ENCODE results near the gene RND1.
A peak's percentile ranks its signal among the peaks of the same experiment; 100 is the strongest.

RND1 gene

DNA sequence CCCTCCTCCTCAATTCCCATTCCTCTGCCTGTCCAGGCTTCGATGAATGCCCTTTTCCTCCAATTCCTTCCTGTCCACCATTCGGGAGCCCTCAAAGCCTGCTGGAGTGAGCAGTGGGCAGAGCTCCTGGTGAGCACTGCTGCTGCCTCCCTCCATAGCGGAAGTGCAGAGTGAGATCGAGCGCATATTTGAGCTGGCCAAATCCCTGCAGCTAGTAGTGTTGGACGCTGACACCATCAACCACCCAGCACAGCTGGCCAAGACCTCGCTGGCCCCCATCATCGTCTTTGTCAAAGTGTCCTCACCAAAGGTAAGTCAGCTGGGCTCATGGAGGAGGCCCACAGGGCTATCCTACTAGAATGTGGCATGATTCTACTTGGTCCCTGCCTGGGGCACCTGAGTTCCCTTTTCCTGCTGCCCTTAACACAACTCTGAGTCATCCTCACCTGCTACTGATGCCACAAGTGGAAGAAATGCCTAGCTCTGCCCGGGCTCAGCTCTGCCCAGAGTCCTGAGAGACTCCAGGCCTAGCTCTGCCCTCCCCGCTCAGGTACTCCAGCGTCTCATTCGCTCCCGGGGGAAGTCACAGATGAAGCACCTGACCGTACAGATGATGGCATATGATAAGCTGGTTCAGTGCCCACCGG lies 39.3 kb downstream of the RND1 start:
- no peak for DNase-seq

GRCh38 chr12:48824905-48825304 lies 40.8 kb downstream of the RND1 start:
- no peak for DNase-seq

DNA sequence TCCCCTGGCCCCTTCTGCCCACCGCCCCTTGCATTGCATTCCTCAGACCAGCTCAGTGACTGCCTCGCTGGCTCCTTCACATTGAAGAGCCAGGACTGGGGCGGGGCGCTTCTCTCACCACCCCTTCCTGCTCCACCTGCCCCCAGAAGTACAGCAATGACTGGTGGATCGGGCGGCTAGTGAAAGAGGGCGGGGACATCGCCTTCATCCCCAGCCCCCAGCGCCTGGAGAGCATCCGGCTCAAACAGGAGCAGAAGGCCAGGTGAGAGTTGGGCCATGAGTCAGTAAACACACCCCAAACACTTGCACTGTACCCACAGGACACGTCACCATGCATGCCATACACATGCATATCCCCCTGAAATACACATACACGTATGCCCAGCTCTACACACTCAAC lies 41.6 kb downstream of the RND1 start:
- DNase-seq: no peak

- DNase-seq: no peak
Measured at GRCh38 chr12:48823281-48823680, 42.4 kb downstream of the RND1 start.

- DNase-seq: no peak
Measured at GRCh38 chr12:48822711-48823110, 43.0 kb downstream of the RND1 start.

DNA sequence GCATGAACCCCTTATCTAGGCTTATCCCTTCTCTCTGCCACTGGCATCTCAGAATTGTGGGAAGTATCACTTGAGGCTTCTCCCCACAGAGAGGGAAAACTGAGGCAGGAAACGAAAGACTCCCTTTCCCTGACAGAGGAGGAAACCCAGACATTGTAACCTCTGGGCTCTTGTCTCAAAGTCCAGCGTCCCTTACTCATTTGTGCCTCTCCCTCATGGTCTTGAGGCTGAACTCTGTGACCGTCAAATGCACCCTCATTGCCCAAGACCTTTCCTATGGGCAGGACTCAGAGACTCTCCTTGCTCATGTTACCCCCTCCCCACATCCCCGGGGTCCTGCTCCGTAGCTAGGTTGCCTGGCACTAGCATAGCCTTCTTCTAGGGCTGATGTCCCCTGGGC lies 43.5 kb downstream of the RND1 start:
- no peak for DNase-seq

- no peak for DNase-seq
Measured at GRCh38 chr12:48819986-48820725, 45.5 kb downstream of the RND1 start.

DNA sequence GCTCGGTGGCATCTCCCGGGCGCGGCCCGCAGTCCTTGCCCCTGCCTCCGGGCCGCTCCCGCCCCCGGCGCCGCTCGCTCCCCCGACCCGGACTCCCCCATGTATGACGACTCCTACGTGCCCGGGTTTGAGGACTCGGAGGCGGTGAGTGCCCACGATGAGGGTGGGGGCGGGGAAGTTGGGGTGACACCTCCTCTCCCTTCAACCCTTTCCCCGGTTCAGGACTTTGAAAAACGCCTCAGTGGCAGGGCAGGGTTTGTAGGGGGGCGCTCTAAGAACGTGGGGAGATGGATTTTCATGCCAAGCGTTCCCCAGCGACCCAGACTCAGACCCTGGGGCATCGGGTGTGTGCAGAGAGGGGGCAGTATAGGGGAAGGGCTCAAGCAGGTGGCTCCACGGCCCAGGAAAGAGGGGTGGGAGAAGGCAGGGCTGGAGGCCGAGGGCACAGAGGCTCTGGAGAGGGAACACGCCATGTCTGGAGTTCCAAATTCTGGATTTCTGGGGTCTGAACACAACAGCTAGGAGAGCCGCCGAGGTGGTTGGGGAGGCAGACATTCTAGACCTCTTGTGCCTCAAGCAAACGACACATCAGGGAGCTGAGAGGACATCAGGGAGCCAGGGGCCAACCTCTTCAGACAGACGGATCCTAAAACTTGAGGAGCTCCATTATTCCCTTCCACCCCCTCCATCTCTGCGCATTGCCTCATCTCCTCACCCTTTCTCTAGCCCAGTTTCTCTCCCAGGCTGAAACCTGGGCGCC lies 46.7 kb downstream of the RND1 start:
- no peak for DNase-seq

GRCh38 chr12:48817873-48818830 lies 47.5 kb downstream of the RND1 start, which contains the start of gene CACNB3:
TSS of gene CACNB3 (plus strand) at chr12:48818496. CDS start at chr12:48818930, 434 bp downstream.
- DNase-seq: peak; percentile 90

DNA sequence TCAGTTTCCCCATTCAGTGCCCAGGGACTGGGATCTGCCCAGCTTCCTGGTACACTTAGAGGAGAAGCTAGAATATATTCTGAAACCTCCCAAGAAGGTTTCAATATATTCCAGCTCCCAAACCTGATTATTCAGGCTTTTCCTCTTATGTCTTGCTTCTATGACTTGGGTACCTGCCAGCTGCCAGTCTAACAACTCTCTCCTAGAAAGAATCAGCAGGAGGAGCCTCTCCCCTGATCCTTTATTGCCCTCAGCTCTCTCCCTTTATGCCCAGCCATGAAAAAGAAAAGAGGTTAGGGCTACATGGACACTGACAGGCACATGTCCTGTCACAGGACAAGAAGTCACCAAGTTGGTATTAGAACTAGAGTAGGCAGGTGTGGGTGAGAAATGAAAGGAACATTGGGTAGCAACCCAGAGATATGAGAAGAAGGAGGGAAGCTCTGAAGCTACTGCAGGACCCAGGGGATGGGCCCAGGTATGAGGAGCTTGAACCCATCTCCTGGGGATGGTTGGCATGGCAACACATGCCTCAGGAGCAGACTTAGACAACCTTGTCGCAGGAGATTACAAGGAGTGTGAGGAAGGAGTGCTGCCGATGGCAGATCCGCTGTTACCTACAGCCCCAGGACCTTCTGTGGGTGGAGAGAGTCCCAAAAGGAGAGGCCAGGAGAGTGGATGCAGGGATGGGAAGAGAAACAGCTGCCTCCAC lies 49.4 kb downstream of the RND1 start:
- DNase-seq: no peak

DNA sequence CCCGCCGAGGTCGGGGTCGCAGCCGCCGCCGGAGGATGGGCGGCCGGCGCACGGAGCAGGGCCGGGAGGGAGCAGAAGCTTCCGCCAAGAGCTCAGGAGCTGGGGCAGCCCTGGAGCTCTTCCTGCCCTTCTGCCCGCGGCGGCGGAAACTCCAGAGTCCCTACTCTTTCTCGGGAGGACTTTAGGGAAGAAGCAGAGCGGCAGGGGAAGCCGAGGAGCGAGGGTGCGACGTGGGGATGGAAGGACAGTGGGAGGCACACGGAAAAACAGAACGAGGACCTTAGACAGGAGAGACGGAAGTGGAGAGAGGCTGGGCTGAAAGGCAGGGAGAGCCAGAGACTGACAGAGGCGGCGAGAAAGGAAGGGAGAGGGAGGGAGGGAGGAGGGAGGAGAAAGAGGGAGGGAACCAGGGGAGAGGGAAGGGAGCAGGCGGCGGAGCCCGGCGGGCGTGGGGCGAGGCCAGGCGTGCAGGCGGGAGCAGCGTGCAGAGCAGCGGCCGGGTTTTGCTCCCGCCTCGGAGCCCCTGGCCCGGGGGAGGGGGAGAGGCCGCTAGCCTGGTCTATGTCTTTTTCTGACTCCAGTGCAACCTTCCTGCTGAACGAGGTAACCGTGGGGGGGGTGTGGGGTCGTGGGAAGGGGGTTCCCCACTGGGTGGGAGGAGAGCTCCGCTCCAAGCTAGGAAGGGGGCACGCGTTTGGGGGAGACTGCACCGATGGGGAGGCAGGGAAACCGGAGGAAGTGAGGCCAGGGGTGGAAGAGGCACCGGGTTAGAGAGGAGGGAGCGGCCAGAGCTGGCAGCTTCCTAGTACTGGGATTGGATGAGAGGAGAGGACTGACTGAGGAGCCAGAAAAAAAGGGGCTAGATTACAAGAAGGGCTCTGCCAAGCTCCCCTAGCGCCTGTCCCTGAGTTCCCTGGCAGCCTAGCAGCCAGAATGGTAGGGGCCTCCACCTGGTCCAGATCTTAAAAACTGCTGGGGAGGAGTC lies 50.3 kb downstream of the RND1 start:
- peak; percentile 74 for DNase-seq

GRCh38 chr12:48814262-48815125 lies 51.2 kb downstream of the RND1 start:
- DNase-seq: peak; percentile 34

DNA sequence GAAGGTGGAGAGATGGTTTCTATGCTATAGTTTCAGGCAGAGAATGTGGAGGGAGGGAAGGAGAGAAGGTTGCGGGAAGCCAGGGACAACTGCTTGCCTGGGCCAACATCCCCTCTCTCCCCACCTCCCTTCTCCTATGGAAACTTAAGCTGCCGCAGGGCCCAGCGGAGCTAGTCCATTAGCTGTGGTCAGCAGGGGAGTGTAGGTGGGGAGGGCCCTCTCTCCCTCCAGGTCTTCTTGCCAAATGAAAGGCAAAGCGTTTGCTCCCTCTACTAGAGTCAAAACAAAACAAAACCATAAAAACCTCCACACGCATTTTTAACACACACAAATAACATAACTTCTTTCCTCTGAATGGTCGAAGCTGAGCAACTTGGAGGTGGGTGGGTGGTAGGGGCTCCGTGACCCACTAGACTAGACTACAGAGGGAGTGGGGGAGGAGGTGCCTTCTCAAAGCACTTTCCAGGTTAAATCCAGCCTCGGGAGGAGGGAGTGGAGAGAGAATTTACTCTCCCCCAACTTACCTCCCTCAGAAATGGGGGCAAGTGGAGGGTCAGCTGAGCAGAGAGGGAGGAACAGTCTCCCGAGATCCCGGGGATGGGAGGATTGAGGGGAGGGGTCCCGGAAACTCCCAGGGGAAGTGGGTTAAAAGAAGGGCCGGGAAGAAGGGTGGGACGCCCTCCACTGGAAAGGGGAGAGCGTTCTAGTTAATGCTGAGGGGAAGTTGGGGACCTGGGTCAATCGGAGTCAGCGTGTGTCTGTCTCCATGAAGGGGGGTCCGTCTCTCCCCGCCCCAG lies 52.0 kb downstream of the RND1 start:
- no peak for DNase-seq

DNA sequence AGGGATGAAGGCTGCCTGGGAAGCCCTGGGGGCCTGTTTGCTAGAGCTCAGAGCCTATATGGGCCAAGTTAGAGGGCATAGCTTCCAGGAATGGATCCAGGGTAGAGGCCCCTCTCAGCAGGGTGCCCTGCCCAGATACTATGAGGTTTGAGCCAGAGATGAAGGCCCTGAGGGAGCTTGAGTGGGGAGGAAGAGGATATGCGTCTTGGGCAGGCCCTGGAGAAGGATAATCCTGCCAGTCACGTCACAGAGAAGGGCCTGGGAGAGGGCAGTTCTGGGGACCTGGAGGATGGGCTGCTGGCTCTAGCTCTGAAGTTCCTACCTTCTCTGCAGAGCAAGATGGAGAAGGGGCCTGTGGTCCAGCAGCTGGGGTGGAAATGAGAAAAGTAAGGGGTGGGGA lies 53.3 kb downstream of the RND1 start:
- DNase-seq: no peak

DNA sequence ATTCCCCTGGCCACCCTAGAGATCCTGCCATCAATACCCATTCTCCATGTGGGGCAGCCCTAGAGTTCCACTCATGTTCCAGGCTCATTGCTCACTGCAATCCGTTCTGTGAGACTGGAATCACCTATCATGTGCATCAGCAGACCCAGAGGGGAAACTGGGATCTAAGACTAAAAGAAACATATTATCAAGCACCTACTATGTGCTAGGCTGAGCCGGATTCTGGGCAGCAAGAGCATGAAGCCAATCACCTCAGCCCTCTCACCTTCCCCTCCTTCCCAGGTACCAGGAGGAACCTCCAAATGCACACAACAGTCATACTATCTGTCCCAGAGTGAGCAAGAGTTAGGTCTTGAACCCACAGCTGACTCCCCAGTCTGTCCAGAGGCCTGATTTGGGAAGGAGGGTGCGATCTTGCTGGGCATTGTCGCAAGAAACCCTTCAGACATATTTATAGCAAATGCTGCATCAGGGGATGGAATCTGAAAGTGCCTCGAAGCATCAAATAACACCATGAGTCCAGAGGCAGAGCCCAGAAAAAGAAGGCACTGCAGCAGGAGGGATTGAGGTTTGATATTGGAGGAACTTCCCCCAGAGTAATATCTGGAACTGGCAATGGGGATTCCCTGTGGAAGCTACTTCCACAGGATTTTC lies 54.1 kb downstream of the RND1 start:
- no peak for DNase-seq

- DNase-seq: no peak
Measured at GRCh38 chr12:48810903-48811431, 54.7 kb downstream of the RND1 start.

DNA sequence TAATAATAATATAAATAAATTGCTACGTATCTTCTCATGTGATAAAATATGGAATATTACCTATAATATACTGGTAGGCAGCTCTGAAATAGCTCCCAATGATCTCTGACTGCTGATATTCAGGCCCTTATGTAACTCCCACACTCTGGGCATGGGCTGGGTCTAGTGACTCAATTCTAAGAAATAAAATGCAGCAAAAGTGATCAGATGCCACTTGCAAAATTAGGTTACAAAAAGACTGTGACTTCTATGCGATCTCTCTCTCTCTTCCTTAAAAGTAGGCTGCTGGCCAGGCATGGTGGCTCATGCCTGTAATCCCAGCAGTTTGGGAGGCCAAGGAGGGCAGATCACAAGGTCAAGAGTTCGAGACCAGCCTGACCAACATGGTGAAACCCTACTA lies 57.7 kb downstream of the RND1 start:
- no peak for DNase-seq

All from NCI-H2171 (cell line).